GM18502 (cell line): ENCODE results near the gene ADCY2.
A peak's percentile ranks its signal among the peaks of the same experiment; 100 is the strongest.

Experiments used
- ATAC-seq: cut with Tn5 transposase; IDR thresholded peaks from one replicate; pipeline ENCODE4 v1.9.1; 2021; ENCODE audit warnings: mild to moderate bottlenecking; ENCODE audit not compliant: unreplicated experiment, poor library complexity

ADCY2 gene

GRCh38 chr5:7878381-7878873 lies 482.5 kb downstream of the ADCY2 start:
- ATAC-seq = peak; percentile 96
